Frontal cortex (tissue), 1 donor: ENCODE results near the gene ST8SIA2. TPM values are rescaled to one million over a fixed set of nuclear protein-coding genes. Genes with fewer than 3 reads are reported as not detected.

Experiments
- small RNA-seq: library from RNA; depleted of rRNA; stranded (forward); fragments of <200 nt; gene quantifications from one replicate; pipeline ENCODE3, GENCODE V24; 2014
- total RNA-seq: library from RNA; depleted of rRNA; stranded (reverse); fragments of >200 nt; gene quantifications from one replicate; pipeline ENCODE4 v1.2.3, GENCODE V29; 2014

Gene ST8SIA2
- total RNA-seq, 1 donor from 2014 or later = 56.3 TPM

Small RNA genes within 50 kb of the gene (small RNA-seq; reads per million reads assigned to genes)
- not detected for gene RF01233
